B cell (primary cell): ENCODE measurements around the gene PPP6R3. TPM values are rescaled to one million over a fixed set of nuclear protein-coding genes. Genes with fewer than 3 reads are reported as not detected.

Experiments
- ATAC-seq: fragments of 200-7000 bp; cut with Tn5 transposase; one replicate; pipeline ENCODE4 v1.10.0; 2021; ENCODE audit warnings: low read depth, mild to moderate bottlenecking, moderate number of reproducible peaks, moderate library complexity
- CTCF ChIA-PET: fragments of 350-600 bp; sonication (Branson Sonifier 250); formaldehyde crosslinking; loops from one replicate; lab custom pipeline; 2021; ENCODE audit warnings: antibody characterized with exemption, inconsistent platforms; lab: Charles Lee
- POLR2A ChIA-PET: fragments of 350-600 bp; sonication (Branson Sonifier 250); formaldehyde crosslinking; loops from one replicate; lab custom pipeline; 2021; ENCODE audit warnings: antibody characterized with exemption; lab: Charles Lee
- DNase-seq: peaks from one replicate; pipeline ENCODE4 v3.0.0; 2013
- H2AFZ ChIP-seq: 2 replicates; pipeline ENCODE4 v1.6.1; 2012; ENCODE audit warnings: mild to moderate bottlenecking, low read depth, low read length; ENCODE audit not compliant: insufficient read depth, poor library complexity, severe bottlenecking
- H3K27ac ChIP-seq, 2 donors: 1 replicate in 1 of 2; 2 replicates in 1 of 2; pipeline ENCODE4 v1.5.1; 2012 to 2013; ENCODE audit warnings: low read length in 2 of 2, mild to moderate bottlenecking in 2 of 2, moderate library complexity in 1 of 2
- H3K27me3 ChIP-seq, 4 experiments: fragments of 200-600 bp in 1 of 4; sonication (generic) in 1 of 4; replicated peaks in 1 of 4; 1 replicate in 2 of 4; 2 replicates in 2 of 4; pipeline versions ENCODE4 v1.6.1 to v1.7.0; 2013 to 2016; ENCODE audit warnings: low read length in 3 of 4, mild to moderate bottlenecking in 2 of 4, mixed read lengths in 1 of 4, moderate library complexity in 1 of 4; ENCODE audit not compliant: insufficient read depth in 4 of 4, control insufficient read depth in 3 of 4; ENCODE audit errors: control extremely low read depth in 1 of 4
- H3K36me3 ChIP-seq, 2 experiments: replicated peaks in 1 of 2; 1 replicate in 1 of 2; 2 replicates in 1 of 2; pipeline versions ENCODE4 v1.6.1 to v1.7.1; 2013; ENCODE audit warnings: low read length in 1 of 2; ENCODE audit not compliant: insufficient read depth in 2 of 2, control insufficient read depth in 1 of 2; ENCODE audit errors: control extremely low read depth in 1 of 2, extremely low read depth in 1 of 2
- H3K4me1 ChIP-seq, 2 donors: fragments of 200-600 bp in 1 of 2; sonication (generic) in 1 of 2; 1 replicate in 1 of 2; 2 replicates in 1 of 2; pipeline versions ENCODE4 v1.5.1 to v1.6.1; 2013 to 2017; ENCODE audit warnings: low read length in 2 of 2; ENCODE audit not compliant: control insufficient read depth in 2 of 2, insufficient read depth in 2 of 2
- H3K4me2 ChIP-seq: replicated peaks from 2 replicates; pipeline ENCODE3; 2012; ENCODE audit warnings: mild to moderate bottlenecking, low read depth, low read length; ENCODE audit not compliant: poor library complexity, severe bottlenecking
- H3K4me3 ChIP-seq, 5 experiments: fragments of 200-600 bp in 1 of 5; sonication (generic) in 1 of 5; 1 replicate in 3 of 5; 2 replicates in 2 of 5; pipeline versions ENCODE4 v1.5.1 to v1.7.0; 2011 to 2016; ENCODE audit warnings: low read length in 4 of 5, mild to moderate bottlenecking in 4 of 5, low read depth in 2 of 5, control low read depth in 1 of 5, moderate library complexity in 1 of 5; ENCODE audit not compliant: insufficient read depth in 1 of 5; ENCODE audit errors: control extremely low read depth in 1 of 5, extremely low read depth in 1 of 5
- H3K79me2 ChIP-seq: fragments of 200-600 bp; sonication (generic); one replicate; pipeline ENCODE4 v1.6.0; 2016; ENCODE audit warnings: low read length; ENCODE audit not compliant: control insufficient read depth, insufficient read depth
- H3K9ac ChIP-seq: fragments of 200-600 bp; sonication (generic); 2 replicates; pipeline ENCODE4 v1.6.1; 2017; ENCODE audit warnings: mild to moderate bottlenecking, low read length, moderate library complexity
- H3K9me3 ChIP-seq, 3 donors: one replicate each; pipeline versions ENCODE4 v1.6.1 to v1.7.1; 2013; ENCODE audit warnings: low read length in 2 of 3; ENCODE audit not compliant: control insufficient read depth in 2 of 3, insufficient read depth in 1 of 3; ENCODE audit errors: control extremely low read depth in 1 of 3
- H4K20me1 ChIP-seq: 2 replicates; pipeline ENCODE4 v1.6.0; 2012; ENCODE audit warnings: mild to moderate bottlenecking, low read length; ENCODE audit not compliant: insufficient read depth, control insufficient read depth, poor library complexity, severe bottlenecking
- H3K27ac Mint-ChIP-seq: one replicate; pipeline ENCODE4 v1.8.0; 2021; ENCODE audit warnings: mixed read lengths
- H3K27me3 Mint-ChIP-seq: one replicate; pipeline ENCODE4 v1.8.0; 2021; ENCODE audit warnings: mixed read lengths
- H3K4me1 Mint-ChIP-seq: one replicate; pipeline ENCODE4 v1.8.0; 2021; ENCODE audit warnings: mixed read lengths
- H3K4me3 Mint-ChIP-seq: one replicate; pipeline ENCODE4 v1.8.0; 2021; ENCODE audit warnings: mixed read lengths
- H3K9me3 Mint-ChIP-seq: one replicate; pipeline ENCODE4 v1.8.0; 2022; ENCODE audit warnings: mixed read lengths; ENCODE audit not compliant: insufficient read depth
- CTCF ChIP-seq: fragments of 200-600 bp; IDR thresholded peaks from one replicate; pipeline ENCODE4 v1.8.0; 2022; ENCODE audit warnings: antibody characterized with exemption, mild to moderate bottlenecking
- EZH2 ChIP-seq: IDR thresholded peaks from 2 replicates; pipeline ENCODE4 v1.6.1; 2012; ENCODE audit warnings: borderline replicate concordance, low read depth, mild to moderate bottlenecking, moderate library complexity, low read length; ENCODE audit not compliant: insufficient read depth, poor library complexity, severe bottlenecking
- WGBS: methylation state at CpG from one replicate; pipeline ENCODE4 v1.1.5; 2013; ENCODE audit warnings: missing lambda C conversion rate; ENCODE audit not compliant: insufficient coverage; 5-methylcytosine and 5-hydroxymethylcytosine counted together
- intact Hi-C: fragments of 100-400 bp; cut with micrococcal nuclease; formaldehyde crosslinking; loops from one replicate; pipeline ENCODE4 v1.10.0; 2022
- polyA plus RNA-seq: library from polyadenylated mRNA; depleted of rRNA; stranded (reverse); fragments of >200 nt; gene quantifications from 2 replicates; pipeline ENCODE4 v1.2.3, GENCODE V29; 2012
- total RNA-seq, 2 donors: library from RNA; stranded (reverse); fragments of 120-200 nt in 1 of 2; gene quantifications; 1 replicate in 1 of 2; 2 replicates in 1 of 2; pipeline versions ENCODE4 v1.2.3 to v1.2.4, GENCODE V29; 2013 to 2022

The PPP6R3 gene
- total and polyA plus RNA-seq, 2 donors (not counting 1 experiment from before 2014, with no cell fraction given), result 48.5 to 159 TPM

GRCh38 chr11:68581439-68581838, 120.9 kb downstream of the PPP6R3 start:
- Mint-ChIP-seq H3K27ac (peak overlapping the region; percentile 26), H3K27me3 (no peaks in the 10 kb centered on the region), H3K4me3 (no peak overlapping the region), H3K9me3 (no peaks in the 10 kb centered on the region), H3K4me1 (peaks cover 13% of the 10 kb centered on the region)
- H2AFZ ChIP-seq, result no peak overlapping the region
- no peak for TF ChIP-seq CTCF
- no peak for TF ChIP-seq EZH2
- CTCF ChIA-PET, result interaction anchor here (0.6 kb wide), 1 partner anchor 1103 kb away, joined by 4 read pairs; no protein-coding TSS in a partner anchor
- no peak overlapping the region for H3K9ac ChIP-seq
- H3K27ac ChIP-seq, result no peak overlapping the region
- no peak overlapping the region for H3K4me3 ChIP-seq
- no peak overlapping the region for H3K4me2 ChIP-seq
- H3K36me3 ChIP-seq, result peaks cover 42 to 82% of the 10 kb centered on the region in 2 experiments
- DNase-seq, result no peak
- no peaks in the 10 kb centered on the region for H3K79me2 ChIP-seq
- H3K9me3 ChIP-seq, result no peaks in the 10 kb centered on the region
- ATAC-seq, result no peak
- intact Hi-C loops, result no loop called here
- H3K27me3 ChIP-seq, result no peaks in the 10 kb centered on the region
- H4K20me1 ChIP-seq, result peaks cover 27% of the 10 kb centered on the region
- H3K4me1 ChIP-seq, result no peaks in the 10 kb centered on the region
- POLR2A ChIA-PET, result no interaction called here
- WGBS, result 95% methylated on average over 2 of the region's 4 CpGs

GRCh38 chr11:68581901-68582300, 121.3 kb downstream of the PPP6R3 start:
- POLR2A ChIA-PET, result no interaction called here
- Histone ChIP-seq H3K9ac (no peak overlapping the region), H3K4me2 (no peak overlapping the region), H3K9me3 (no peaks in the 10 kb centered on the region), H3K36me3 (peaks cover 42 to 82% of the 10 kb centered on the region in 2 experiments), H3K79me2 (no peaks in the 10 kb centered on the region), H4K20me1 (peaks cover 27% of the 10 kb centered on the region), H2AFZ (no peak overlapping the region), H3K4me1 (no peaks in the 10 kb centered on the region), H3K27ac (no peak overlapping the region), H3K4me3 (no peak overlapping the region), H3K27me3 (no peaks in the 10 kb centered on the region)
- intact Hi-C loops, result no loop called here
- H3K4me3 Mint-ChIP-seq, result no peak overlapping the region
- no peaks in the 10 kb centered on the region for H3K27me3 Mint-ChIP-seq
- CTCF ChIA-PET, result interaction anchor here (0.6 to 1.2 kb wide), 2 partner anchors 11 to 1103 kb away, joined by 3 to 4 read pairs; no protein-coding TSS in a partner anchor
- TF ChIP-seq EZH2, result no peak
- no peak for TF ChIP-seq CTCF
- DNase-seq, result no peak
- no peaks in the 10 kb centered on the region for H3K9me3 Mint-ChIP-seq
- no peak for ATAC-seq
- peaks cover 13% of the 10 kb centered on the region for H3K4me1 Mint-ChIP-seq
- H3K27ac Mint-ChIP-seq, result no peak overlapping the region
- no CpG with 5 or more reads among the region's 3 CpGs for WGBS
